Hematopoietic multipotent progenitor cell treated with erythropoietin and hydrocortisone succinate and interleukin-3 and kit ligand, for 8 days (in vitro differentiated cells): ENCODE results near the gene FSTL3.
"Not testable (repeated sequence)": the region's sequence is repeated elsewhere in the genome, so short reads cannot be mapped to it uniquely, and the experiment has no call there.

Experiments used
- DNase-seq: peaks from one replicate; pipeline ENCODE4 v3.0.0-alpha.2; 2015

Gene FSTL3

DNA sequence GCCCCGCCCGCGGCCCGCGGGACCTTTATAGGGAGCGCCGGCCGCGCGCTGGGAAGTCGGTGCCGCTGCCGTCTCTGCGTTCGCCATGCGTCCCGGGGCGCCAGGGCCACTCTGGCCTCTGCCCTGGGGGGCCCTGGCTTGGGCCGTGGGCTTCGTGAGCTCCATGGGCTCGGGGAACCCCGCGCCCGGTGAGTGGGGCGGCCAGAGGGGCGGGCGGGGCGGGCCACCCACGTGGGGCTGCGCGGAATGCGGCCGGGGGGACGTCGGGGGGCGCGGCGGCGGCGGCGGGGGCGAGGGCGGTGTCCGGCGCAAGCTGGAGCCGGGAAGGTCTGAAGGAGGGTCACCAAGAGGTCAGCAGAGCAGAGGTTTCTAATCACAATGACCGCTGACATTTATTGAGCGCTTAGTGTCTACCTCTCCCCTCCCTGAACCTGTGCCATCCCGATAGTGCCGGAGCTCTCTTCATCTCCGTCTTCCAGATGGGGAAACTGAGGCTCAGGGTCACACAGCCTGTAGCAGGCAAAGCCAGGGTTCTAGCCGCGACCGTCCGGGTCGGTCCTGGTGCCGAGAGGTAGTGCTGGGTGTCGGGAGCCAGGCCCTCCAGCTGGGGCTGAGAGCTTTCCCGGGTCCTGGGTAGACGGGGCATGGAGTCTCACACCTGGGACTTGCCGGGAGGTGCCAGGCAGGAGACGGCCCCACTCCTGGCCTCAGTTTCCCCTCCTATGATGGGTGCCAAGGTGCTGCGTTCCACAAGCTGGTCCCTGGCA lies at the start of gene FSTL3:
Gene FSTL3, plus strand, starts transcription at position 54 of the 767 bp plus-strand sequence. Its CDS starts 32 bp downstream, at position 86.
- DNase-seq: no peak

DNA sequence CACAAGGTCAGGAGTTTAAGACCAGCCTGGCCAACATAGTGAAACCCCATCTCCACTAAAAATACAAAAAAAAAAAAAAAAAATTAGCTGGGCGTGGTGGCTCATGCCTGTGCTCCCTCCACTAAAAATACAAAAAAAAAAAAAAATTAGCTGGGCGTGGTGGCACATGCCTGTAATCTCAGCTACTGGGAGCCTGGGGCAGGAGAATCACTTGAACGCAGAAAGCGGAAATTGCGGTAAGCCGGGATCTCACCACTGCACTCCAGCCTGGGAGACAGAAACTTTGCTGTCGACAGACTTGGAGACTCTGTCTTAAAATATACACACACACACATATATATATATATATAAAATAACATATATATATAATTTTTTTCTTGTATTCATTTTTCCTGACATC lies 49.6 kb upstream of the FSTL3 start:
- not testable (repeated sequence) for DNase-seq

DNA sequence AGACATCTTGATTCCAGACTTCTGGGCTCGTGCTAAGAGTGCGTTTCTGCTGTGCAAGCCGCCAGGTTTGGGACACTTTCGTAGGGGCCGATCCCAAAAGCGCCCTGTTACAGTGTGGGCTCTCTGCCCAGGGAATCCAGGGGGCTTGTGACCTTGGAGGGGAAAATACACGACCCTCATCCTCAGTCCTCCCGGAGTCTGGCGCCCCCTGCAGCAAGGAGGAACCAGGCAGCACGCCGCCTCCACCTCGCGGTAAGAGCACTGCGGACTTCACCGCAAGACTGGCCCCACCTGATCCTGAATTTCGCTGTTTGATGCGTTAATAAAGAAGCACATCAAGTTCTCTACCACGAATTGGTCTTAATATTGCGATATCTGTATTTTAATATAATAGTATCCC lies 48.0 kb upstream of the FSTL3 start:
- peak; percentile 9 for DNase-seq

DNA sequence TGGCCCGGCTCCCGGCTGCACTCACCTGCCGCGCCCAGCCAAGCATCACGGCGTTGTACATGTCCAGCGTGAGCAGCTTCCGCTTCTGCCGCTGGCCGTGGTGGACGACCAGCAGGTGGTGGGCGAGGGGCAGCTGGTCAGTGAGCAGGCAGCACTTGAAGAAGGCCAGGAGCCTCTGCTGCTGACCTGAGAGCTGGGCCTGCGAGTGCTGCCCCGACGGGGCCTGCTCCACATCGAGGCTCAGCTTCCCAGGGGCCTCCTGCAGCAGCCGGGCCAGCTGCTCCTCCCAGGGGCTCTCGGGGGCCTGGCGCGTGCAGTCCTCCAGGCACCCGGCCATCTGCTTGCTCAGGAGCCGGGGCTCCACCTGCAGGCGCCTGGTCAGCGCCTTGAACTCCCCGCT lies 46.7 kb upstream of the FSTL3 start:
- DNase-seq: not testable (repeated sequence)

DNA sequence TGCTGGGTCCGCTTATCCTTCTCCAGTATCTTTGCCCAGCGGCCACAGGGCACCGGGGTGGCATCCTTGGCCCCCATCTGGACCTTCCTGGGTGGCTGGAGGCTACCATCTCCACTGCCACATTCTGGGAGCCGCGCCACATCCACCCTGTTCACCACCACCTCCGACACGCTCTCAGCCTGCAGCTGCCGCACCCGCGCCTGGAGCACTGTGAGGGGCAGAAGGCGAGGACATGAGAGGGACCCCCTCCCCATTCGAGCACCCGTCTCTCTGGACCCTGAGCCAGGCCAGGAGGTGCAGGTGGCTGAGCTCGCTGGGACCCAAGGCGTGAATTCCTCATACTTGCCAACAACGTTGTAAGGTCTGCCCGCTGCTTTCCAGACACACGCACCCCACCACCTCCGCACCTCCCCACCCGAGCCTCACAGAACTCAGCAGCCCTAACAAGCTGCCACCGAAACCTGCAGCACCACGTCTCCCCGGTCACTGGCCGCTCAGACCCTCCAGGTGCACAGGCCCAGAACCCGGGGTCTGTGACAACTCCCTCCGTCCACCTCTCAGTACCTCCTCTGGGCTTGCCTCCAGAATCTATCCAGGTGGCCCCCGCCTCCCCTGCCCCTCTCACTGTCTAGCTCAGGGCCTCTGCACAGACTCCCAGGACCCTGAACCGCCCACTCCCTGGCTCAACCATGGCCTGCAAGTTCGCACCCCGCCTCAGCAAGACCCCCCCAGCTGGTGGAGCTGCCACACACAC lies 46.1 kb upstream of the FSTL3 start:
- no peak for DNase-seq

DNA sequence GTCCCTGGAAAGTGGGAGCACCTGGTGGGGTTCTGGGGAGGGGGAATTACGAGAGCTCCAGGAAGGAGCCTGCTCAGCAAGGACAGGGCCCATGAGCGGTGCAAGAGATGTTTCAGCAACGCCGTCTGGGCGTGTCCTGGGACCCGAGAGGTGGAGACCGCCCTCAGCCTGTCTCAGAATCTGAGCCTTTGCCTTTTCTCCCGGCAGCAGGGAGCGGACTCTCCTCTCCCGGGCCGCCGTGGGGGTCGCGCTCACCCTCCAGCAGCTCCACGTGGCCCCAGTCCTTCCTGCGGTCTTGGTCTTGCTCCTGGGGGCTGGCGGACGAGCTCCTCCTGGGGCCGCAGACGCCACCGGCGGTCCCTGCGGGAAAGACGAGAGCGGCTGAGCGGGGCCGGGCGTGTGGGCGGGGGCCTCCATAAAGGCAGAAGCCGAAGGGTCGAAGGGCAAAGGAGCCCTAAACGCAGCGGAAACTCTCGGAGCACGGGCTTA lies 43.6 kb upstream of the FSTL3 start:
- peak; percentile 51 for DNase-seq

DNA sequence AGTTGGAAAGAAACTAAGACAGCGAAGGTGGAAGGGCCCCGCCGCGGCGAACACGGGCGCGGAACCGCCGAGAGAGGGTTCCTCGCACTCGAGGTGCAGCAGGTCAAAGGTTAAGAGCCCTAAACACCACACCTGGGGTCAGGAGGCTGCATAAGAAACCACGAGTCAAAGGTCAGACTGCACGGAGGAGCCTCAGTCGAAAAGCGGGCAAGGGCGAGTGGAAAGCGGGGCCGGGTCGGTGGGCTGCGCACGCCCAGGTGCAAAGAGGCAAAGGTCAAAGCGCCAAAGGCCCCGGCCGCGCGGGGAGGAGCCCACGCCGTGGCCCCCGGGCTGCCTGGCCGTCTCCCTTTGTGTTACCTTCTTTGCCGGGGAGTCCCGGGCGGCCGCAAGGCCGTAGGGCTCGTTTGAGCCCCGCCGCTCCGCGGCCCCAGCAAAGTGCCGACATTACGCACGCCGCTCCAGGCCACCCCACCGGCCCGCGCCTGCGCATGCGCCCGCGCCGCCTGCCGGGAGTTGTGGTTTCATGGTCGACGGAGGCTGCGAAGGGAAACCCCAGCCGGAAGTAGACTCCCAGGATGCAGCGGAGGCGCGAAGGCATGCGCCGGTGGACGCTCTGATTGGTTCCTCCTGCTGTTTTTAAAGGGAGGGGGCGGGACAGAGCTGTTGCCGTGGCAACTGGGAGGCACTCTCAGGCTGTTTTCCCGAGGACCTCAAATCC lies 43.0 kb upstream of the FSTL3 start, which contains the start of gene POLRMT:
Gene POLRMT, minus strand, starts transcription at position 470 of the 718 bp plus-strand sequence. Its CDS starts 25 bp downstream, at position 445.
- peak; percentile 98 for DNase-seq

DNA sequence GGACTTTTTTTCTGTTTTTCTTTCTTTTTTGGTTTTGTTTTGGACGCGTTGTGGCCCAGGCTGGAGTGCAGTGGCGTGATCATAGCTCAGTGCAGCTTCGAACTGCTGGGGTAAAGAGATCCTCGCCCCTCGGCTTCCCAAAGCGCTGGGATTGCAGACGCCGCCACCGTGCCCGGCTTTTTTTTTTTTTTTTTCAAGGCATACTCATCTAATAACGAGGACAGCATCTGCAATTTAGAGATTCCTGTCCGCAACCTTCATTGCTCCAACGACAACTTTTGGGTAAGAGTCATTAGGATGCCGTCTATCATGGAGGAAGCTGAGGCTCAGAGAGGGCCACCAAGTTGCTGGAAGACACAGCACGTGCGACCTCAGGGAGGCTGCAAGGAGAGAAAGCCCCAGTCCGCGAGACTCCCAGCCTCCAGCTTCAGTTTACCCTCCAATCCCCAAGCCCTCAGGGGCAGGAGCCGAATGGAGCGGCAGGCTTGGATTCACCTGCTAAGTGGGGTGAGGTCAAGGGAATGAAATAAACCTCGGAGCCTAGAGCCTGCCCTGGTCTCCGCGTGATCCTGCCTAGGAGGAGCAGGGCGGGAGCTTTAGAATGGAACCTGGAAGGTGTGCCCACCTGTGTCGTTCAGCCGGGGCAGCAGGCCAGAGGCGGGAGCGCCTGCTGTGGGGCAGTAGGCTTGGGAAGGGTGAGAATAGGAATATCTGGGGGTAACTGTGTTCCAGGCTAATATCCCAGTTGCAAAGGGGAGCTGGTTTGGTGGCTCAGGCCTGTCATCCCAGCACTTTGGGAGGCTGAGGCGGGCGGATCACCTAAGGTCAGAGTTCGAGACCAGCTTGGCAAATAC lies 42.2 kb upstream of the FSTL3 start:
- DNase-seq: peak; percentile 22

DNA sequence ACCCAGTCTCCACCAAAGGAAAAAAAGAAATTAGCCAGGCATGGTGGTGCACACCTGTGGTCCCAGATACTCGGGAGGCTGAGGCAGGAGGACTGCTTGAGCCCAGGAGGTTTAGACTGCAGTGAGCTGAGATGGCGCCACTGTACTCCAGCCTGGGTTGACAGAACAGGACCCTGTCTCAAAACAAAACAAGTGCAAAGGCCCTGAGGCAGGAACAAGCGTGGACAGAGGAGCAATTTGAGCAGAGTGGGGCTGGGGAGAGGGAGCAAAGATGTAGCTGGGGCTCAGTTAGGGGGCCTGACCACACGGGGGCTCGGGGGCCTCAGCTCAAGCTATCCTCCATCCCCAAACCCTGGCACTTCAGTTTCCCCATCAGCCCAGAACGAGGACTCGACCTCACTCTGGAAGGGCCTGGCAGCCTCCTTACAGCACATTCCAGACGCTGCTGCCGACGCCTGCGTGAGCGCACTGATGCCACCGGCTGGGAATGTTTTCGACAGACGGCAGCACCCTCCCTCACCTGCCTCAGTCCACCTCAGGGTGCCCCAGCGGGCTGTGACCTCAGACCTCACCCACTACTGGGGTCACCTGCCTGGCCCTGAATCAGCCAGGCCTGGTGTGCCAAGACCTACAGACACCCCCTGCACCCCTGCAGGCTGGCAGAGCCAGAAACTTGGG lies 41.1 kb upstream of the FSTL3 start:
- DNase-seq: no peak

DNA sequence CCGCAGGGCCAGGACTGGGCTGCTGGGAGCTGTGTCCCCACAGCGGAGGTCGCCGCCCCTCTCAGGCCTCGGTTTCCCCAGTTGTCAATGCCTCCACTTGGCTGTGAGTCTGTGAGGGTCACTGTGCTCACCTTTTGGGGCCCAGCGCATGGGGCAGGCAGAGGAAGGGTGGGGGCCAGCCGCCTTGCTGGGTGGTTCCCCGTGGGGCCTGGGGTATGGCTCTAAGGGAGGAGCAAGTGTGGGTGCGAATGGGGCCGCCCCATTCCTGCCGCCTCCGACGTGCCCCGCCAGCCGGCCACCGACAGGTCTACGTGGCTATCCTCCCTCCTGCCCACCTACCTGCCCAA lies 37.3 kb upstream of the FSTL3 start:
- no peak for DNase-seq

DNA sequence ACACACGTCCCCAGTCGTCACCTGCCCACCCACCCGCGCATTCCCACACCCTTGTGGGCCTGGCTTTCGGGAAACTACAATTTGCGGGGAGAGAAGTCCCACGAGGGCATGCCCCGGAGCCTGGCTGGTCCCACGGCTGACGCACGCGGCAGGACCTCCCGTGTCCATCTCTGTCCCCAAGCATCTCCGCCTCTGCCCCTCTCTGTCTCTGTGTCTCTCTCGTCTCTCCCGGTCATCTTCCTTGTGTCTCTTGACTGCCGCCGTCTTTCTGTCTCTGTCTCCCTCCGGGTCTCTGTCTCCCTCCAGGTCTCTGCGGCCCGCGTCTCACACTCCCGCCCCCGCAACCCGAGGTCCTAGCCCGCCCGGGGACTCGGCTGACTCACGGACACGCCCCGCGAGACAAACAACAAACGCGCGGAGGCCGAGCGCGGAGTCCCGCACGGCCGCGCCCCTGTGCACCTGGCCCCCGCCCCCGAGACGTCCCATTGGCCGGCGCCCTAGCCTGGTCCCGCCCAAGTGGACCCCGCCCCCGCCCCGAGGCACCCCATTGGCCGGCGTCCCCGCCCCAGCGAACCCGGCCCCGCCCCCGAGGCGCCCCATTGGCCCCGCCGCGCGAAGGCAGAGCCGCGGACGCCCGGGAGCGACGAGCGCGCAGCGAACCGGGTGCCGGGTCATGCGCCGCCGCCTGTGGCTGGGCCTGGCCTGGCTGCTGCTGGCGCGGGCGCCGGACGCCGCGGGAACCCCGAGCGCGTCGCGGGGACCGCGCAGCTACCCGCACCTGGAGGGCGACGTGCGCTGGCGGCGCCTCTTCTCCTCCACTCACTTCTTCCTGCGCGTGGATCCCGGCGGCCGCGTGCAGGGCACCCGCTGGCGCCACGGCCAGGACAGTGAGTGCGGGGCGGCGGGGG lies 36.7 kb upstream of the FSTL3 start, which contains the start of gene FGF22:
Gene FGF22, plus strand, starts transcription at position 627 of the 908 bp plus-strand sequence. Its CDS starts 47 bp downstream, at position 674.
- peak; percentile 81 for DNase-seq

DNA sequence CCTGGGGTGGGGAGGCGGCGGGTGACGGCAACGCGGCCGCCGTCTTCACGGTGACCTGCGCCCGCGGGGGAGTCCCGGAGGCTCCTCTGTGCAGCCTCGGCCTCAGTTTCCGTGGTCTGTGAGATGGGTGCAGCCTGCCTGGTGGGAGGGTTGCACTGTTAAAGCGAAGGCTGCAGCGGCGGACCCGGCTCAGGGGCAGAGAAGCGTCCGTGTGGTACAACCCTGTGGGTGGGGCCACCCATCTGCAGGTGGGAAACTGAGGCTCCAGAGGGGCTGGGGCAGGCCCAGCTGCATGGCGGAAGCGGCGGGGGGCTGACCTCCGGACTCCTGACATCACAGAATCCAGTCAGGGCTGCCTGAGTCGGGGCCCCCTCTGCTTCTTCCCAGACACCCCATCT lies 36.0 kb upstream of the FSTL3 start:
- no peak for DNase-seq

DNA sequence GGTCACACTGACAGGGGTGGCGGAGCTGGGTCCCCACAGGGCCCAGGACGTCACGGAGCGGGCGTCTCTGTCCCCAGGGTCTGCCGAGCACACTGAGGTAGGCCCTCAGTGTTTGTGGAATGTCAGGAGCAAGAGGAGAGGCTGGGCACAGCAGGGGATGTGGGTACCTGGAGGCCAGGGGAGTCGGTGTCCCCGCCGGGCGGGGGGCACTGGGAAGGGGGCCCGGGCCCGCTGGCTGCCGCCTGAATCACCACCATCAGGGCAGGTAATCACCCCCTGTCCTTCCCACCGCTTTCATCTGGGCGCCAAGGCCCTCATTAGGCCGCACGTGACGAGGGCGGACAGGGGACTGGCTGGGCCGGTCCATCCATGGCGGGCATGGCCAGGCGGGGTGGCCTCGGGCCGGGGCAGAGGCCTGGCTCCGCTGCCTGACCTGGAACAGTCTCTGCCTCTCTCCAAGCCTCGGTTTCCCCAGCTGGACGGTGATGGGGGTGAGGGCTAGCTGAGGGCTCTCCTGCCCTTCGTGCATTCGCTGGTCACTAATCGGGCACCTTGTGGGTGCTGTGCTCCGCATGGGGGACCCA lies 35.5 kb upstream of the FSTL3 start:
- no peak for DNase-seq

DNA sequence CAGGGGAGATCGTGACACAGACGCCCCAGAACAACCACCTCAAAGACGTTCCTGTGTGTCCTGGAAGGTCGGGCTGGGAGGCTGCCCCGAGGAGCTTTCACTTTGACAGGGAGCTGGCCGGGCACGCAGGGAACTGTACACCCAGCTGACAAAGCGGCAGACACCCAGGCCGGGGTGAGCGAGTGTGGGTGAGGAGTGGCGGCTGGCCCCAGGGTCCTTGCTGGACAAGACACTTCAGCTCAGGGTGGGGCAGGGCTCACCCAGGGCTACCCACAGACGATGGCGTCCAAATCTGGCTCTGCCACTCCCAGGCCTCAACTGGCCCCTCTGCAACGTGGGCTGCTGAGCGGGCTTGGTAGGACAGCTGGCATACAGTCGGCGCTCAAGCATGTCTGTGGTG lies 34.5 kb upstream of the FSTL3 start:
- no peak for DNase-seq

DNA sequence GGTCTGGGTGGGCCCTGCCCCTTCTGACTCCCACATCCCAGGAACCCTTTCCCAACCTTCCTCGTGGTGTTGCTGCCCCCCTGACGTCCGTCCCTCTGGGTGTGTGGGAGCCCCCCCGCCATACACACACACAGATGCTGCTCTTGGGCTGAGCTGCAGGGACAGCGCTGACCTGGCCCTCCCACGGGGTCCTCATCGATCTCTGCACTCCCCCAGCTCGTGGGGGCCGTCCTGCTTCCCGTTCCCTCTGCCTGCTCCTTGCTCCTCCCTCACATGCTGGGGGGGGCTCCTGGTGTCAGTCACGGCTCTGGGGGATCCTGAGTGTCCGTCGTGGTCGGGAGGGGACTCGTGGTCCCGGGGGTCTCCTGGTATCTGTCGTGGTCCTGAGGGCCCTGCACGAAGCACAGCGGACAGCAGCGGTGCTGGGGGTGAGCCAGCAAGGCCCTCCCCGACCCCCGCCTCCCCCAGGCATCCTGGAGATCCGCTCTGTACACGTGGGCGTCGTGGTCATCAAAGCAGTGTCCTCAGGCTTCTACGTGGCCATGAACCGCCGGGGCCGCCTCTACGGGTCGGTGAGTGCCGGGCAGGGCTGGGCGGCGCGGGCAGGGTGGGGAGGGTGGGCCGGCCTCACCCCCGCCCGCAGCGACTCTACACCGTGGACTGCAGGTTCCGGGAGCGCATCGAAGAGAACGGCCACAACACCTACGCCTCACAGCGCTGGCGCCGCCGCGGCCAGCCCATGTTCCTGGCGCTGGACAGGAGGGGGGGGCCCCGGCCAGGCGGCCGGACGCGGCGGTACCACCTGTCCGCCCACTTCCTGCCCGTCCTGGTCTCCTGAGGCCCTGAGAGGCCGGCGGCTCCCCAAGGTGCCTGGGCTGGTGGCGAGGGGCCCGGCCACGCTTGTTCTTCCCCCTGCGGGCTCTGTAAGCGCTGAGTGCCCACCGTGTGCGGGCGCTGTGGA lies 33.1 kb upstream of the FSTL3 start:
- no peak for DNase-seq

DNA sequence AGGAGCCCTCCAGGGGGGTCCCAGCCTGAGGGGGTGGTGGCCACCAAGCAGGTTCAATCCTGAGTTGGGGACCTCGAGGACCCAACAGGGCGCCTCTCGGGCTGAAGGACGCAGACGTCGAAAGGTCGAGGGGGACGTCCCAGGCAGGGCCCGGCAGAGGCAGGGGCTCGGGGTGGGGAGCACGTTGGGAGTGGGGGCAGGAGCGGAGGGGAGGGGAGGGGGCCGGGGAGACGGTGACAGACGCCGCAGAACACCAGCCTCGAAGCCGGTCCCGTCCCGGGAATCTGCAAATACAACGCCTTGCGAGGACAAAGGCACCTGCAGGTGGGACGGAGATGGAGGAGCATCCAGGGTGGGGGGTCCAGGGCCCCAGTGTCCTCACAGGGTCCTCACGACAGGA lies 32.5 kb upstream of the FSTL3 start:
- DNase-seq: no peak

DNA sequence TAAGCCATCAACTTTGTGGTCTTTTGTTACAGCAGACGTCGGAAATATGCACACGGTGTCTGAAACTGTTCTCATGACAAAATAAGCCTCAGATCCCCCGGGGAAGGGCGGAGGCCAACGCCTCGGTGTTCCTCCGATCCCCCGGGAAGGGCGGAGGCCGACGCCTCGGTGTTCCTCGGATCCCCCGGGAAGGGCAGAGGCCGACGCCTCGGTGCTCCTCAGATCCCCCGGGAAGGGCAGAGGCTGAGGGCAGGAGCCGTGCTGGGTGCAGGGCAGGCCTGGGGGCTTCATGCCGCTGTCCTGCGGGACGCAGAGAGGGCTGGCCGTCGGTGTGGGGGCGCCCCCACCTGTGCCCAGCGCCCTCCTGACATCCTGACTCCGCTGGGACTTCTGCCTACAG lies 31.8 kb upstream of the FSTL3 start:
- DNase-seq: no peak

DNA sequence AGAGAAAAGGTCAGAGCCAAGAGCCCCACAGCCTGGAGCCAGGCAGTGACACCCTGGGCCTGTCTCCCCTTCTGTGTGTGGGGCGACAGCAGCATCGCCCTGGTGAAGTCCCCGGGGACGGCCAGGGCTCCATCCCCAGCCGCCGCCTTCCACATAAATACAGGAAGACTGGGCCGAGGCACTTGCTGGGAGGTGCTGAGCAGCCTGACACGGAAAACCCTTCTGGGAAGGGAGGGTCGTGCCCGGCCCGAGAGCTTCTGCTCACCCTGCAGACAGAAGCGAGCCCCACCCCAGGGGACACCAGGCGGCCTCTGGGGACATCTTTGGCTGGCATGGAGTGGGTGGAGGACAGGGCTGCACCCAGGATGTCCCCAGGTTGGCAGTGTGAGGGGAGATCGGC lies 31.4 kb upstream of the FSTL3 start:
- no peak for DNase-seq
